CD4-positive, alpha-beta T cell treated with Interferon gamma for 1 hour (primary cell): Measurements from ENCODE around the gene IGSF22.

Experiments used
- DNase-seq: peaks from one replicate; pipeline ENCODE4 v3.0.0-alpha.2; 2020

The IGSF22 gene

DNA sequence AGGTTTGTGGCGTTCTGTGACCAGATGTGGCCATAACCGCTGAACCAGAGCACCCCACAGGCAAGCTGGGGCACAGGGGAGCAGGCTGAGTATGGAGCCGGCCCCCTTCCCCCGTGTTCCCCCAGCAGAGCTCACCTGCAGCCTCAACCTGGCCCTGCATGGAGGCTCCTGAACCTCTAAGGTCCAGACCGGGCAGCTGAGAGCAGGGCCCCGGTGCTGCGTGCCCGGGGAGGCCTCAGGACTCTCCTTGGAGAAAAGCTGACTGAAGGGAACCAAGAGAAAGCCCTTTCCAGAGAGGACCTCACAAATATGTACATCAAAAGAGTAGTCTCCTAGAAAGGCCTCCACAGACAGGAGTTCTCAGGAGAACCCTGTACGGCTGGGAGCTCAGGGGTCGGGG, 17.4 kb upstream of the IGSF22 start:
- no peak for DNase-seq

DNA sequence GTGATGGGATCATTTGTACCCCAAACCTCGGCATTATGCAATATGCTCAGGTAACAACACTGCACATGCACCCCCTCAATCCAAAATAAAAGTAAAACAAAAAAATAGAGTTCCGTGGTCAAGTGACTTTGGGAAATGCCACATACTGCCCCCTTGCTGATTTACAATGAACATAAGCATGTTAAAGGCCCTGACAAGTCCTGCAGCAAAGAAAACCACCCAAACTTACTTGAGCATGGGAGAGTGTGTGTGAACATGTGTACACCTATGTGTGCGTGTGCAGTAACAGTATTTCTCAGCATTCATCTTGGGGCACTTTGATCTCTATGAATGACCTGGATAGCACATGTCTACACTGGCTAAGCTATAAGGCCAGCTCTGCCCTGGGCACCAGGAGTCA, 15.8 kb upstream of the IGSF22 start:
- DNase-seq, result no peak

DNA sequence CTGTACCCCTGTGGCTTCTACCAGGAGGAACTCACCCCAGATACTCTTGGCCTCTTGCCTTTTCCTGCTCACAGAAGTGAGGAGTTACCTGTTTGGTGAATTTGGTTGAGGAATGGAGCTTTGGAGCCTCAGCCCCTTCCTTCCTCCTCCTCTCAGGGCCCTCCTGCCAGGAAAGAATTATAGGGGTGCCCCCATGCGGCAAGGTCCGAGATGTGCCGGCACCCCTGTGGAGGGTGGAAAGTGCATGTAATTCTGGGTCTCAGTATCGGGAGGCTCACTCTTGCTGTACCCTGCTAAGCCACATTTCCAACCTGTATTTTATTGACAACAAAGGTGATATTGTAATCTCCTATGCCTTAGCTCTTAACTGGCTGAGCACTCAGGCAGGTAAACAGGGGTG, 13.7 kb upstream of the IGSF22 start:
- no peak for DNase-seq

DNA sequence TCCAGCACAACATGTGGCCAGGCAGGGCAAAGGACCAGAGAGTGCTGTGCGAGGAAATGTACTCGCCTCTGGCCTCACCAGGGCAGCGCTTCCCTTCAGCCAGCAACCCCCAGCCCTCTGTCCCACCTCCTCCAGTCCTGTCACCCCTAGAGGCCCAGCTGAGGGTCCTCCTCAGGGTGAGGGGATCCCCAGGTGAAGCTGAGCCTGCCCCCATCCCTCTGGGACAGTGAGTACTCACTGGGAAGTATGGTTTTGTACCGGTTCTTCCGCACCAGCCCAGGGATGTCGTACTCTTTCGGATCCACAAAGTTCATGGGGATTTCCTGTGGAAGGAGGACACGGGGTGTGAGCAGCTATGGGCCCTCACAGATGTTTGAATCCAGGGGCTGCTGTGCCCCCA, 11.7 kb upstream of the IGSF22 start:
- no peak for DNase-seq

DNA sequence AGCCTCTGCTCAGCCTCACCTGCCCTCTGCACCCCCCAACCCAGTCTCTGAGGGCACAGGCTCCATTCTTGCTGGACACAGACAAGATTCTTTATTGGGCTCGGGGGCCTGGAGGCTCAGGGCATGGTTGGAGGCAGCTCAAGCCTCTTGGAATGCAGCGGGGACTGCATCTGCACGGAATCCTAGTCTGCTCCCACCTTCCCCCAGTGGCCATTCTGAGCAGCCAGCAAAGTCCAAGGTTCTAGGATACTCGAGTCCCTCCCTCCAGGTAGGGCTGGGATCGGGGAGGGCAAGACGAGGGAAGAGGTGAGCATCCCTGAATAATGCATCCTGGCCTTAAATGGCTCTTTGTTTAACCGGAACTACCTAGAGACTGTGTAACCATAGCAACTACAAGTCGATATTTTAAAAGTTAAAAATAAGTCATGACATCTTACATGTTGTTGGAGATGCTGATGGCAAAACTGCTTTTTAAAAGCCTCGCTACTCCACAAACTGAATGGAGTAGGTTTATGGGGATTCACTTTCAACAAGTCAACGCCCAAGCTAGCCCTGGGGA, 10.7 kb upstream of the IGSF22 start:
- DNase-seq, result no peak

DNA sequence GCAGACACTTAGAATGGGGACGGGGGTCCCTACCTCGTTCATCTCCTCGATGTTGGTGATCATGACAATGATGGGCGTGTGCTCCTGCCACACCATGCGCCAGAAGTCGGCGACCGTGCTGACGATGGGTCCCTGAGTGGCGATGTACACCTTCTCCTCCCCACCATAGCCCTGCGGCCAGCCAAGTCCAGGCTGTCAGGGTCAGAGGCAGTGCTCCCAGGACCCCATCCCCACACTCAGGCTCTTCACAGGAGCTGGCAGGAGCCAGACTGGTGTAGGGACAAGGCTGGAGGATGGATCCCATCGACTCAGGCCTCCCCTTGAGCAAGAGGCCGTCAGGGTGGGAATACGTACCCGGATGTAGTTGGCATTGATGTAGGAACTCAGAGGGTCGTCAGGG, 7.2 kb upstream of the IGSF22 start:
- no peak for DNase-seq

DNA sequence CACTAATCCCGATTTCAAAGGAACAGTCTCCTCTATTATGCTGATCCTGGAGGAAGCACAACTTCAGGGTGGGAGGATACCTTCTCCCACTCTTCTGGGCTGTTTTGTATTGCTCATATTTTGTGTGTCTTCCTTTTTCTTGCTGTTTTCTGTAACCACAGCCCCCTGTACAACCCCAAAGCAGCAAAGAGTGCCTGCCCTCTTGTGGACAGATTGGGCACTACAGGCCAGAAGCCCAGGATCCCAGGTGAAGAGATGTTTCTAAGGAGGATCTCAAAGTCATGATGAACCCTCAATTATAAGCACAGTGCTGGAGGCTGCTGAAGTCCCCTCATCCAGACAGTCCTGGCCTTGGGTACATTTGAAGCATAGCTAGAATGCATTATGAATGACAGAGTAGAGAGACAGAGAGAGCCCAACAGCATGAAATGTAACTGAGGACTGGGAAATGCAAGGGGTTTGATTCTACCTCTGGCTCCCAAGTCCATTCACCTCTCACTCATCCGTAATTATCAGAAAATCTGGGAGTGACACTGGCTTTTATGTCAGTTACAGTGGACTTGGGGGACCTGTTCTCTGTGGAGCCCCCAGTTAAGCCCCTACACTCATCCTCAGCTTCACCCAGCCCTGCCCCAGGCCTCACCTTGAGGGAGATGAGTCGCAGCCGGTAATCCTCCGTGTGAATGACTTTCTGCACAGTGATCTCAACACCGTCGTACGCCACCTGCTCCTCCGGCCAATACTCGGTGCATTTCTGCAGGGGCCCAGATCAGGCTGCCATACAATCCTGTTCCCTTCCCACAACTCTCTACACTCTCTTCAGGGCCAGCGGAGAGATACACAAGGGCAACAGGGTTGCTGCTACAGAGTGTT, 6.2 kb upstream of the IGSF22 start:
- peak; percentile 56 for DNase-seq

DNA sequence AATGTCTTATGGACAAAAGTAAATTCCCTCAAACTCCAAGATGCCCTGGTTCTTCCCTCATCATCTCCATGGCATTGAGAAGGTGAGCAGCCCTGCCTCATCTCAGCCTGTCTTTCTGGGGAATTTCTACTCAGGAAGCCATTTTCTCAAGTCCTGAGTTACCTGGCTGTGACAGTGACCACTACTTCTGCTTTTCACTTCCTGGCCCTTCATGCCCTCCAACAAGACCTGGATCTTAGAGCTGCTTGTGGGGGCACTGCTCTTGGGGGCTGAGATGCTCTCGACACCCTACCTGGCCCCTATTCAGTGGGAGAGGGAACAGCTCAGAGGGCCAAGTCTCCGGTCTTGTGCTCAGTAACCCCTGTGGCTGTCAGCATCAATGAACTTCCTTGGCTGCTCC, 5.5 kb upstream of the IGSF22 start:
- DNase-seq, result no peak

DNA sequence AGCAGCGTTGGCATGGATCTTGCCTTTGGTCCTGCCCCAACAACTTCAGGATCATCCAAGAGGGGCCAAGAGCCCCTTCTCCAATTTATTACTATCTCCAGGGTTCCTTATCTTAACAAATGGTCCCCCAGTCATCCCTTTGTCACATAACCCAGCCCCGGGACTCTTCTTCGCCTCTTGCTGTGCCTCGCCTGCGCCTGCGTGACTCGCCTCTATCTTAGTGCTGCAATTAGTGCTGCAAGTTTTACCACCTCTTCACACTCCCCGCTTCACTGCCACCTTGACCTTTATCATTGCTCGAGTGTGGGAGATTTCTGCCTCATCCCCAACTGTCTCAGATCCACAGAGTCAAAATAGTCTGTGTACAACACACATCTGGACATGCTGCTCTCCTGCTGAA, 4.0 kb upstream of the IGSF22 start:
- DNase-seq, result no peak

DNA sequence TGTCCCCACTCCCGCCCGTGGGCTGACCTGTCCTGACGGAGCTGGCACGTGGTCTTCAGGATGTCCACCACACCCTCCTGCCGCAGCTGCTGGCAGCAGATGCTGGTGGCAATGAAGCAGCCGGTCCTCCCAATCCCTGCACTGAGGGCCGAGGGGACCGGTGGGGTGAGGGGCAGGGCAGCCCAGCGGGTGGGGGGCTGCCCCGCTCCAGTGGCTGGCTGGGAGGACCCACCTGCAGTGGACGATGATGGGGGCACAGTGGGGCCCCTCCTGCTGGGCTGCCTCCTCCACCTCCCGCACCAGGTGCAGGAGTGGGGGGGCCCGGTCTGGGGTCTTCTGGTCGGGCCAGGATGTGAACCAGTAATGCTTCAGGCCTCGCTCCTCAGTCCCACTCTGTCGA, 3.4 kb upstream of the IGSF22 start:
- DNase-seq, result no peak

DNA sequence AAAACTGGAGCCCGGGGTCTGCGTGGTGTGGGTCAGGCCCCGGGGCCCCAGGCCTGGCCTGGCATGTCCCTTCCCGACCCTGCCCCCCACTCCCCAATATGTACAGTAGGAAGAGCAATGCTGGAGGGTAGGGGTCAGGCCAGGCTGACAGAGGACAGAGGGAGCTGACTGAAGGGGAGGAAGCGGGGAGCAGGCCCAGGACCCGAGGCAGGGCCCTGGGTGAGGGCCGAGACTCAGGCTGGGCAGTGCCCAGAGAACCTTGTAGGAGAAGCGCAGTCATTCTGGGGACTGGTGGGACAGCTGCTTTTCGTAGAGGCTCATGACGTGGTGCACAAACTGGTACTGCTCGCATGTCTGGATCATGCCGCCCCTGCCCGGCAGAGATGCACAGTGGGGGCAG, 2.7 kb upstream of the IGSF22 start:
- DNase-seq, result no peak

DNA sequence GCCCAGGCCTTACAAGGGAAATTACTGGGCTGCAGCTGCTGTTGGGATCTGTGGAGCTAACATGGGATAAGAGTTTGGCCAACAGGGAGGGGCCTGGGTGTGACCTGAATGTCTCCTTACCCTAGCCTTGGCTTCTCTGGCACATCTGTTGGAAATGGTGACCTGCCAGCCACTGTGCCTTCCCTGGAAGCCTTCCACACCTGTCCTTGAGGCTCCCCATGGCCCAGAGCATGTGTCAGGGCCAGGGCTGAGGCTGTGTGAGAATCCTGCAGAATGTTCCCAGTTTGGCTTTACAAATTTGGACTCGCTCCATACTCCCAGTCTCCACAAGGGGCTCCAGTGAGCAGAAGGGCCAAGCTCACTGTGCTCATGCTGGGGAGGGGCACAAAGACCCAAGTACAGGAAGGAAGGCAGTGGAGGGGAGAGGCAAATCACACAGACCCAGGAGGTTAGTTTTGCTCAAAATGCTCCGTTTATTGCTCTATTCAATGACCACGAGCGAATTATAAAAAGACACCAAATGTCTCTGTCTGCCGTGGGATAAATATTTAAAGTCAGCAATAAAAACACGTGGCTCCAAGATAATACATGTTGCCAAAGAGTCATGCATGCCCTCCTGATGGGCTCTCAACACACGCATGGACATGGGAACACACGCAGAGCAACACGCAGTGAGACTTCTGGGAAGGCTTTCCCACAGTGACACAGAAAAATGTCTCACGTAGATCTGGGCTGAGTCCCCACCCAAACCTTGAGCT, 1.7 kb upstream of the IGSF22 start:
- peak; percentile 34 for DNase-seq

DNA sequence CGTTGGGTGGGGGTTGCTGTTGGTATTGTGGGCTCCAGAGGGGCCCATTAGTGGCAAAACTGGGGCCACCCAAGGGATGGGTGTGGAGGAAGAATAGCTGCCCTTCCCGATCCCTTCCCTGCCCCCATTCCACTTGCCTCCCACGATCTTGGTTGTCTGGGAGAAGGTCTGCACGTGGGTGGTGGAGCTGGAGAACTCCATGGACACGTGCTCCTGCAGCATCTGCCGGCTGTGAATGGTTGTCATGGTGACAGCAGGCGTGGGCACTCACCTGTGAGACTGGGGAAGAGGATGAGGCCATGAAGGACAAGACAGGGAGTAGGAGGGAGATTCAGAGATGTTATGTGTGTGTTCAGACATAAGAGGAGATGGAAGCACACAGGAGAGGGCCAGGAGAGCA, 2.0 kb downstream of the IGSF22 start:
- DNase-seq, result no peak

DNA sequence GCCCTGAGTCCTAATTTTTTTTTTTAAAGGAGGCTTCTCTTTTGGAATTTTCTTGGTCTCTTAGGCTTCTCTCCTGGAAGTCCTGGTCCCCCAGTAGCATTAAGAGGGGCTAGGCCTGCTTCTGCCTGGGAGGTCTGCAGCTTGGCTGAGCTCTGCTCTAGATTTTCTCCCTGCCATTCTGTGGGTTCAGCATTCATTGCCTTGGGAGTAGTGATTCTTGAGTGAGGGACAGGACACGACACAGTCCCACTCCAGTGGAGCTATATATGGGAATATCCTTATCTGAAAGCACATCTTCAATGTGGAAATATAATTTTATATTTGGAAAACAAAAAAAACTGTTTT, 3.7 kb downstream of the IGSF22 start:
- no peak for DNase-seq

DNA sequence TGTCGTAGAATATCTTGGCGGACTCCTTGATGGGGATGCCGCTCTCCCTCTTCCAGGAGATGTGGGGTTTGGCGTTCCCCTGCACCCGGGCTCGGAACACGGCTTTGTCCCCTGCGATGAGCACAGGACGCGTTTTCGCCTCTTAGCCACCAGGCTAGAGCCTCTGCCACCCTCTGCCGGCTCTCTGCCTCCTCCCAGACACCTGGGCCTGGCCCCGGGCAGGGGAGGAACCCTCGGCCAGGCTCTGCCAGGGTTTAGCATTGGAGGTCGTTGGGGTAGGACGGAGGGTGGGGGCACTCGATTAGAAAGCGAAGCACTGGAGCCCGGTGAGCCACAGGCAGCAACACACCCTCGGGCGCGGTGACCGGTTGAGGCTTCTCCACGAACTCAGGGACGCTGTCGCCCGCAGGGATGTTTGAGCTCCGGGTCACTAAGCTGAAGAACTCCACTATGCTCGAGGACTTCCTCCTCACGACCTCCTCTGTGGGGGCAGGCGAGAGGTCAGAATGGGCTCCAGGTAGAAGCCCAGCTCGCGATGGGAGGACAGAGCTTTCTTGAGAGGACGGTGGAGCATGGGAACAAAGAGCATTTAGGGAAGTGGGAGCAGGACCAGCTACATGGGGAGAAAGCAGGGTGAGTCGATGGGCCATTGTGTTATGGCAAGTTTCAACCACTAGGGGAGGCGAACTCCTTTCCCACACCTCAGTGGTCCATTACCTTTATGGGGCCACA, 4.3 kb downstream of the IGSF22 start:
- peak; percentile 42 for DNase-seq

DNA sequence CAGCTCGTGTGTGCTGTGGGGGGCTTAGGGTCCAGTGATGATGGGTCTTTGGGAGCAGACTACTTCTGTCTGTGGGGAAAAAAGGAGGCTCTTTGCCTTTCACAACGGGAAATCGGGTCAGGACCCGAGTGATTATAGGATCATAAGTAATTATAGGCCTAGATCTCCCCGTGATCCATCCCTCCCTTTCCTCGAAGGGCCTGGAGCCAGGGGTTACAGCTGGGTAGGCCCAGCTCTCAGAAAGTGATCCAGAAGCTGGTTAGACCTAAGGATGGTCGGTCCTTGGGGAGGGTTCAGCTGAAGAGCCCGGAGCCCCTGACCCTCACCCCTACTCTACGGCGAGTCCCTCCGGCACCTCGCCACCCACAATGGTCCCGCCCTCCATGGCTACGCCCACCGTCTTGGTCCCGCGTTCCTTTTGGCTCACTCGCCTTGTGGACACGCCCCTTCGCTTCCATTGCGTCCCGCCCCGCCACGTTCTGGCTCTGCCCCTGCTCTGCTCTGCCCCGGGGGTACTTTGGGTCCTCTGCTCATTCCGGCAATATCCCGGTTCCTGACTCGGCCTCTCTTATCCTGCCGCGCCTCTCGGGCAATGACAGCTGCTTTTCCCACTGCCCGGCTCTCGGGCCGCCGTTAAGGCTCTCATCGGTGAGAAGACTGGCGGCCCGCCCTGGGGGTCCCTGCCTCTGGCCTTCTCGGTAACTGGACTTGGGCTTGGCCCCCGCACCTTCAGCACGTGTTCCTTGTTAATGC, 5.0 kb downstream of the IGSF22 start:
- DNase-seq, result peak; percentile 81

DNA sequence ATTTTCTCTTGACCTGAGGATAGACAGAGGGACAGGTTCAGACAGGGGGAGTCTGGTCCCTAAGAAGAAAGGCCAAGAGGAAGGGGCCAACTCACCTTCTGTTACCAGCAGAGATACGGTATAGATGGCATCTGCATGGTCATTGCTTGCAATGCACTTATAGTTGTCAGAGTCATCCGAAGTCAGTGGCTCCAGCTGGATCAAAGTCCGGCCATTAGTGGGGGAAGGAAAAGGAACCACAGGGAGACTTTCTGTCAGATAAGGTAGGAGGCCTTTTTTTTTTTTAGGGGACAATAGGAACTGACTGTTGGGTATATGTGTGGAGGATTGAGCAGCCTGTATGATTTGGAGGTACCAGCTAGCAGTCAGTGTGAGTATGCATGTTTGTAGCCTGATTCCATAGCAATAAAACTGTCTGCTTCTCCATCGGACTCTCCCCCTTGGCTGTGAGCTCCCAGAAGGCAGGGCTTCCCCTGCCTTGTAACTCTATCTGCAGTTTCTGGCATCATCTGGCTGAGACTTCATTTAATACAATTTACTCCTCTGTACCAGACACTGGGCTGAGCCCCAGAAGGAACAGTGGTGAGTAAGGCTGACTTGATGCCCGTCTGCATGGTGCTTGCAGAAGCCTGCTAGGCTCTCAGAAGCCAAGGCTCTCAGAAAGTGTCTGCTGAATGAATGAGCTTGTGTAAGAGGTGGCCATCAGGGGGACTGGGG, 5.7 kb downstream of the IGSF22 start:
- no peak for DNase-seq

DNA sequence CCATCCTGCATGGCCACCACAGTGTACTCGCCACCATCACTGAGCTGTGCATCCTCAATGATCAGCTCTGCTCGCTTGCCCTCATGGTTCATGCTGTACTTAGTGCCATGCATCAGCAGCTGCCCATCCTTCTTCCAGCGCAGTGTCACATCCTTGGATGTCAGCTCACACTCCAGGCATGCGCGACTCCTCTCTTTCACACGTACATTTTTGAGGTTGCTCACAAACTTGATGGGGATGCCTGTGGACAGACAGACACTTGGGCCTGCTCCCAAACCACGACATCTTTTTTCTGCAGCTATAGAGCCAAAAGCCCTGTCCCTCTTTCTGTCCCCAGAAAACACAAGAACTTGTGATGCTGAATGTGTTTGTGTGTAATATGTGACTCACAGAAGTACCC, 10.5 kb downstream of the IGSF22 start:
- DNase-seq, result no peak

DNA sequence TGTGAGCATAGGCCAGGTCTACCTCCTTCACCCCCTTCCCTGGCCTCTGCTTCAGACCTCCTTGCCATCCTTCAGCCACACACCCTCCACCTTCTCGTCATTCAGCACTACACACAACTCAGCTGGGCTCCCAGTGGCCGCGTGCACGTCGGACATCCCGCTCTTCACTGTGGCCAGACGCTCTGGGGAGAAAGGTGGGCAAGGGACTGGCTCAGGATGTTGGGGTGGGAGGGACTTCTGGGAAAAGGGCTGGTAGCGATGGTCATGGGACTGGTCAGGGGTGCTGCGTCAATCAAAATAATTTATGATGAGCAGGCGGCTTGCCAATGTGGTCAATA, 11.6 kb downstream of the IGSF22 start:
- no peak for DNase-seq

DNA sequence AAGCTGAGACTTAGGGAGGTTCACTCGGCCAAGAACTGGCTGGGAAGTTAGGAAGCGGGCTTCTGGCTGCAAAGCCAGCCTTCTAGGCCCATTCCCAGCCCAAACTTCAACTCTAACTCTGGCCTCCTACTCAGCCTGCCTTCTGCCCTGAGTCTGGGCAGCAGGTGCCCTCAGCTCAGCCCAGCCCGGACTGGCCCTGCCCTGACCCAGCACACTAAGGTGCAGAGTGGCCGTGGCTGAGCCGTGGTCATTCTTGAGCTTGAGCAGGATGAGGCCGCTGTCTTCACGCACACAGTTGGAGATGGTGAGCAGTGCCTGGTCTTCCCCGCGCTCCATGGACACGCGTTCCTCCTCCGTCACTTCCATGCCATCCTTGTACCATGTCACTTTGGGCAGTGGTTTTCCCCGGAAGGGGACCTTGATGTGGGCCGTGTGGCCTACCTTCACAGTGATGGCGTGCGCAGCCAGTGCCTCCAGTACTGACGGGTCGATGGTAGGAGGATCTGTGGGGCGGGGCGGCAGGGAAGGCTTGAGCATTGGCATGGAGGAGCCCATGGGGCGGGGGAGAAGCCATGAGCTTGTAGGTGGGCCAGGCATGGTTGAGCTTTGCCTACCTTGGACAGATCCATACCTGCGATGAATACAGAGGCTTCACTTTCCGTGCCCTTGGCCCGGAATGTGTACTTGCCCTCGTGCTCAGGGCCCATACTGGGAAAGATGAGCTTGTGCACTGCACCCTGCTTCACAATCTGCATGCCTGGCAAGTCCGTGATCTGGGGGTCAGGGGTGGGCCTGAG, 12.1 kb downstream of the IGSF22 start:
- no peak for DNase-seq

DNA sequence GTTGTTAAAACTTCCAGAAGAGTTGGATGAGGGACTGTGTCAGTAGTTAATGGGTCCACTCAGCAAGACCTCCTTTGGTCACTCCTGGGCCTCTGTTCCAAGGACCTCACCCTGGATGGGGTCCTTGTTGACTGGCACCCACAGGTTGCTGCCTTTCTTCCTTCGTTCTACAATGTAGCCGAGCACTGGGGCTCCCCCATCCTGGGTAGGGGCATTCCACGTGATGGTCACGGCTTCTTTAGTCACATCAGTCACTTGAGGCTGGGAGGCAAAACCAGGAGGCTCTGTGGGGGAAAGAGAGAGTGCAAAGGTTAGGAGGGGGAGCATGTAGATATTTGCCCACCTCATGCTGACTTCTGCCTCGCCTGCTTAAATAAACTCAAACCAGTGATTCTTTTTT, 15.4 kb downstream of the IGSF22 start:
- no peak for DNase-seq
